ENCODE data around the gene TEAD3. TPM values are rescaled to one million over a fixed set of nuclear protein-coding genes. Genes with fewer than 3 reads are reported as not detected.
"Not testable (repeated sequence)": the region's sequence is repeated elsewhere in the genome, so short reads cannot be mapped to it uniquely, and the experiment has no call there.

The TEAD3 gene
- total RNA-seq, 2 experiments from 2014 or later, result 0.60 to 0.66 TPM

DNA sequence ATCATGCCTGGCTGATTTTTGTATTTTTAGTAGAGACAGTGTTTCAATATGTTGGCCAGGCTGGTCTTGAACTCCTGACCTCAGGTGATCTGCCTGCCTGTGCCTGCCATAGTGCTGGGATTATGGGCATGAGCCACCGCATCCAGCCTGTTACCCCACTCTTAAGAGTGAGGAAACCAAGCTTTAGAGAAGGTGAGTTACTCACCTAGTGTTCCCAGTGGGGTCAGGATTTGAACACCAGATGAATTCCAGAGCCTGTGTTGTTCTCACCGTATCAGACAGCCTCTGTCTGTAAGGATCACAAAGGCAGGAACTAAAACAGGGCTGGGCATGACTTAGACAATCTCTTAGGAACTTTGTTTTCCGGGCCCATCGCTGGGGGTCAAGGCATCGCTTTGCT is 54.2 kb downstream of the TEAD3 start:
- Mint-ChIP-seq H3K27me3 (no peaks in the 10 kb centered on the region), H3K27ac (no peak overlapping the region), H3K9me3 (no peaks in the 10 kb centered on the region), H3K4me3 (no peak overlapping the region), H3K4me1 (no peaks in the 10 kb centered on the region), H3K36me3 (no peaks in the 10 kb centered on the region)
- DNase-seq, result no peak

DNA sequence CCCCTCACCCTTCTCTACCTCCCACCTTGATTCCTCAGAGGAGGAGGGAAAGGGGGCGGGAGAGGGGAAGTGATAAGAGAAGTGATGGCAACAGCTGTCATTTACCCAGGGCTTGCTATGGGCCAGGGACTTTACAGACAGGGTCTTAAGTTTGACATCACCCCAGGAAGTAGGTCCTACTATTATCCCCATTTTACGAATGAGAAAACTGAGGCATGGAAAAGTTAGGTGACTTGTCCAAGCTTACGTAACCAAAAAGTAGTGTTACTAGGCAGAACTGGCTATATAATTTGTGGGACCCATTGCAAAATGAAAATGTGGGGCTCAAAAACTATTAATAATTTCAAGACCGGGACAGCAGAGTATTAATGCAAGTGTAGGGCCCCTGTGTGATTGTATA is 55.2 kb downstream of the TEAD3 start:
- Mint-ChIP-seq H3K36me3 (no peaks in the 10 kb centered on the region), H3K4me1 (no peaks in the 10 kb centered on the region), H3K9me3 (no peaks in the 10 kb centered on the region), H3K27ac (no peak overlapping the region), H3K4me3 (no peak overlapping the region), H3K27me3 (no peaks in the 10 kb centered on the region)
- DNase-seq, result no peak

DNA sequence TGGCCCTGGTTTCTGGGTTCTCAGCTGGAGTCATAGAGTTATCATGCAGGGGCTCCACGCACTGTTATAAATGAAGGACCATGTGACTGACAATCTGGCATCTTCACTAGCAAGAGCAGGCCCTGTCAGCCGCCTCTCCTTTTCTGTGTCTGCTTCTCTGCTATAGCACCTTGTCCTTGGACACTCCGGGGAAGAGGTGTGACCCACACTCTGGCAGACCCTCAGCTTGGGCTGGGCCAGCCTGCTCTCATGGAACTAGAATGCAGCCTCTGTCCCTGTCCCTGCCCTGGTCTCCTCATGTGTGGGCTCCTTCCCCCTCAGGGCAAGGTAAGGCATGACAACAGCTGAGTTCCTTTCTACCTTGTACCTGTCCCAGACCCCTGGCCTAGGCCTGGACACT is 55.7 kb downstream of the TEAD3 start:
- Mint-ChIP-seq H3K4me3 (no peak overlapping the region), H3K27ac (no peak overlapping the region), H3K27me3 (no peaks in the 10 kb centered on the region), H3K36me3 (no peaks in the 10 kb centered on the region), H3K4me1 (no peaks in the 10 kb centered on the region), H3K9me3 (no peaks in the 10 kb centered on the region)
- no peak for DNase-seq

DNA sequence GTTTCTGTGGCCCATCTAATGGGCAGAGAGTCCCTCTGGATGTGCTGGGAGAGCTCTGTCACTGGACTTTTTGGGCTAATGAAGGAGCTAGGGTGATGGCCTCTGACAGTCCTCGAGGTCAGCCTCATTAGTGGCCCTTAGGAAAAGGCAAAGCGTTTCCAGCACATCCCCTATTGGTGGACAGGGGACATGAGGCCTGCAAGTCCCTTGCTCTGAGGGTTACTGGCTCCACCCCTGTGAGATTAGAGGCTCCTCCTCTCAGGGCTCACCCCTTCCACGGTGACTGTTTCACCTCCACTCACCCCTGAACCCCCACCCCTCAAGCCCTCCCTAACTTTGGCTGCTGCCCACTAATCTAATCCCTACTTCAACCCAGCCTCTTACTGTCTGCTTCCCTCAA is 57.6 kb downstream of the TEAD3 start:
- H3K27ac Mint-ChIP-seq, result no peak overlapping the region
- H3K4me1 Mint-ChIP-seq, result no peaks in the 10 kb centered on the region
- no peak overlapping the region for H3K4me3 Mint-ChIP-seq
- no peaks in the 10 kb centered on the region for H3K9me3 Mint-ChIP-seq
- no peaks in the 10 kb centered on the region for H3K27me3 Mint-ChIP-seq
- DNase-seq, result no peak
- no peaks in the 10 kb centered on the region for H3K36me3 Mint-ChIP-seq

DNA sequence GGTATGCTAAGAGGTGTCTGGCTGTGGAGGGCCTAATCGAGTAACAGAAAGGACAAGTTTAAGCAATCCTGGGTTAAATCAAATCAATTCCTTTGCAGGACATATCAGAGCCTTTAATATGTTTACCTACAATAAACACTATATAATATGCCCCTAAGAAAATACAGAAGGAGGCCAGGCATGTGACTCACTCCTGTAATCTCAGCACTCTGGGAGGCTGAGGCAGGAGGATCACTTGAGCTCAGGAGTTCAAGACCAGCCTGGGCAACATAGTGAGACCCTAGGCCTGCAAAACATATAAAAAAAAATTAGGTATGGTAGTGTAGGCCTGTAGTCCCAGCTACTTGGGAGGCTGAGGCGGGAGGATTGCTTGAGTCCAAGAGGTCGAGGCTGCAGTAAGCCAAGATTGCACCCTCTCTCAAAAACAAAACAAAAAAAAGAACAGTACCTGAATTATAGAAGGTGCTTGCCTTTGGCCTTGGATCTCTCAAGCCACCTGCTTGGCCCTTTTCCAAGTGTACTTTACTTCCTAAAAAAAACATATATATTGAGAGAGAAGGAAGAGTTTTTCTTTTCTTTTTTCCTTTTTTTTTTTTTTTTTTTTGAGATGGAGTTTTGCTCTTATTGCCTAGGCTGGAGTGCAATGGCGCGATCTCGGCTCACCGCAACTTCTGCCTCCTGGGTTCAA is 58.4 kb downstream of the TEAD3 start:
- not testable (repeated sequence) for H3K27me3 Mint-ChIP-seq, H3K27ac Mint-ChIP-seq, H3K4me1 Mint-ChIP-seq, DNase-seq, H3K4me3 Mint-ChIP-seq, H3K36me3 Mint-ChIP-seq, H3K9me3 Mint-ChIP-seq

DNA sequence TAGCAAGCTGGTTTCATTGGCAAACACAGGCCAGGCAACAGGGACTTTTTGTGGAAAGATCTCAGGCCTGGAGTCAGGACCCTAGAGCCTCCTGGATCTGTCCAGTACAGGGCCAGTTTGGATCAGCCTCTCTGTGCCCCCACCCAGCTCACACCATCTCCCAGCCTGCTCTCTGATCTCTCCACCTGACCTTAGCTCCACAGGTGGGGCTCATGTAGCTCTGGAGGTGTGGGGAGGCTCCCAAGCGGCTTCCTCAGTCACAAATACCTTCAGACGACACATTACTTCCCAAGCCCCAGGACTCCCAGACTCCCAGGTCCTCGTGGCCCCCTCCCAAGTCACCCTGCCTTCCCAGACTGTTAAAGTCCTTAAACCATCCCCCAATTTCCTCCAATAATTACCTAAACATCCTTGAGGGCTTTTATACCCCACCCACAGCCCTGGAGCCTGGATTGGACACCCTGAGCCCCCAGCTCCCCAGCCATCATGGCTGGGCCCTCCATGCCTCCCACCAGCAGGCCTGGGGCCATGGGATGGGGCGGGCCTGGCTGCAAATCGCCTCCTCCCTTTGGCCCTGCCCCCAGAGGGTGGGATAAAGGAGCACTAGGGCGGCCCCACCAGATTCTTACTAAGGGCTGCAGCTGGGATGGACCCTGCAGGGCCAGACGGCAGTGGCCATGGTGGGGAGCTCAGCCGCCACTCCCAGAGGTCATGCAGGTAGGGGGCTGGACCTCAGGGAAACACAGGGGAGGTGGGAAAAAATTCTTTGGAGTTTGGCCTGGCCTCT is 60.6 kb downstream of the TEAD3 start:
- no peaks in the 10 kb centered on the region for H3K9me3 Mint-ChIP-seq
- no peak overlapping the region for H3K27ac Mint-ChIP-seq
- no peaks in the 10 kb centered on the region for H3K4me1 Mint-ChIP-seq
- DNase-seq, result no peak
- no peak overlapping the region for H3K4me3 Mint-ChIP-seq
- H3K36me3 Mint-ChIP-seq, result no peaks in the 10 kb centered on the region
- no peaks in the 10 kb centered on the region for H3K27me3 Mint-ChIP-seq

DNA sequence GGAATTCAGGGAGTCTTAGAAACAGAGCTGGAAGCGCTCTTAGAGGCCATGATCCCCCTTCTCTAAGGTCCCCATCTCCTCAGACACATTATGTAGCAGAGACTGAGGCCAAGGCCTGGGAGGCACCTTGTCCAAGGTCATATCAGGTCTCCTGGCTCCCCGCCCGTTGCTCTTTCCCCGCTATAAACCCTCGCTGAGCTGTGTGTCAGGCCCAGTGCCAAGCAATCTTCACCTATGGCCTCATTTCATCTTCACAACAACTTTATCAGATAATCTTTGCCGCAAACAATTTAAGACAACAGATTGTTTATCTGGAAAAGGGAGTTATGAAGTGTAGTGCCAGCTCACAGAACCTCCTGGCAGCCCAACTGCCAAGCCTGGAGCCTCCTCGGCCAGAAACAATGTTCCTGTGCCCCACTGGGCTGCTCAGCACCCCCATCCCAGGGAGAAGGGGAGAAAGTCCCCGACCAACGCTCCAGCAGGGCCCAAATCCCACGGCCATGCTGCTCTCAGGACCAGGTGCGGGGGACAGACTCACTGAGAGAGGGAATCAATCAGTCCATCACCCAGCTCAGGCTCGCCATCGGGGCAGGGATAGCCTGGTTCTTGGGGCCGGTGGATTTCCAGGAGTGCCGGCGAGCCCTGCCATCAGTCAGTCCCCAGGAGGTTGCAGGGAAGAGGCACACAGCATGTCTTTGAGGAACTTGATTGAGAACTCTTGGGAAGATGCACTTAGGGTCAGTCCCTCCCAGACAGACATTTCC is 61.6 kb downstream of the TEAD3 start:
- DNase-seq, result no peak
- H3K27ac Mint-ChIP-seq, result no peak overlapping the region
- H3K4me1 Mint-ChIP-seq, result no peaks in the 10 kb centered on the region
- H3K9me3 Mint-ChIP-seq, result no peaks in the 10 kb centered on the region
- no peak overlapping the region for H3K4me3 Mint-ChIP-seq
- no peaks in the 10 kb centered on the region for H3K27me3 Mint-ChIP-seq
- H3K36me3 Mint-ChIP-seq, result no peaks in the 10 kb centered on the region

DNA sequence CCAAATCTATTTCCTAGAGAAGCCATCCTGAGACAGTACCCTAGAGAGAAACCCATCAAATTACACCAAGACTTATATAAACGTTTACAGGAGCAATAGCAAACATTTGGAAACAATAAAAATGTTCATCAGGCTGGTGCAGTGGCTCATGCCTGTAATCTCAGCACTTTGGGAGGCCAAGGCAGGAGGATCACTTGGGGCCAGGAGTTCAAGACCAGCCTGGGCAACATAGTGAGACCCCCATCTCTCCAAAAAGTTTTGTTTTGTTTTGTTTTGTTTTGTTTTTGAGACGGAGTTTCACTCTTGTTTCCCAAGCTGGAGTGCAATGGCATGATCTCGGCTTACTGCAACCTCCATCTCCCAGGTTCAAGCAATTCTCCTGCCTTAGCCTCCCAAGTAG is 64.2 kb downstream of the TEAD3 start:
- H3K27ac Mint-ChIP-seq, H3K27me3 Mint-ChIP-seq, H3K4me3 Mint-ChIP-seq, H3K4me1 Mint-ChIP-seq, DNase-seq: not testable (repeated sequence)
- peaks cover 15% of the 10 kb centered on the region for H3K9me3 Mint-ChIP-seq
- peaks cover 17% of the 10 kb centered on the region for H3K36me3 Mint-ChIP-seq

DNA sequence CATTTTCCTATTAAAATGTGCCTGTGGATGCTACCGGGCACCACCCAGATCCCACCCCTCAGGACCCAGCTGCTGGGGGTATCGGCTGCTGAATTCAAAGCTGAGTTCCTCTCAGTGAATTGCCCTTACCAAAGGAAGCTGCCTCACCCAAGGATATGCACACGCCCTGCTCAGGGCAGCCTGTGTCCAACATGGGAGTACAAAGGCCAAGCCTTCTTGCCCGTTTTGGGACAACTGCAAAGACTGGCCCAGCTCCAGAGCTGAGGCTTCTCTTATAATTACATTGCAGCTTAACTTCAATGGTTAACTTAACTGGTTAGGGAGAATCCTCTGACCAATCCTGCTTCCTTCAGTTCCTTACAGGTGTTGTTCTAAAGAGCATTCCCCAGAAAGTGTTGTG is 64.6 kb downstream of the TEAD3 start:
- DNase-seq, result no peak
- Mint-ChIP-seq H3K36me3 (peaks cover 17% of the 10 kb centered on the region), H3K27ac (no peak overlapping the region), H3K4me1 (no peaks in the 10 kb centered on the region), H3K4me3 (no peak overlapping the region), H3K27me3 (no peaks in the 10 kb centered on the region), H3K9me3 (peaks cover 15% of the 10 kb centered on the region)

DNA sequence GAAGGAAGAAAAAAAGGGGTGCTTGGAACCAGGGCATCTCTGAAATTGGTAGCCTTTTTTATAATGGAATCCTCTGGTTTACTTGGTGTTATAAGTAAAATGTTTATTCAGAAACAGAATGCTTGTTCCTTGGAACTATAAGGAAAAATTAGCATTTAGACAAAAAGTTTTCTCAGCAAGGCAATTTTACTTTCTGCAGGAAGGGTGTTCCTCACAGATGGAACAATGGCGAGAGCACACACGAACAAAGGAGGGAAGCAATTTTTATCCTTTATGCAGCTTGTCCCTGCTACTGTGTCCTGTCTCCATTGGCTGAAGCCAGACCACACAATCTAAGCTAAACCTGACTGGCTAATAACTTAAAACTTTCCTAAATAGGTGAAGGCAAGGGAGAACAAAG is 67.4 kb downstream of the TEAD3 start:
- DNase-seq, result no peak
- no peaks in the 10 kb centered on the region for H3K4me1 Mint-ChIP-seq
- peaks cover 29% of the 10 kb centered on the region for H3K36me3 Mint-ChIP-seq
- no peak overlapping the region for H3K27ac Mint-ChIP-seq
- peaks cover 15% of the 10 kb centered on the region for H3K9me3 Mint-ChIP-seq
- H3K27me3 Mint-ChIP-seq, result no peaks in the 10 kb centered on the region
- H3K4me3 Mint-ChIP-seq, result no peak overlapping the region

DNA sequence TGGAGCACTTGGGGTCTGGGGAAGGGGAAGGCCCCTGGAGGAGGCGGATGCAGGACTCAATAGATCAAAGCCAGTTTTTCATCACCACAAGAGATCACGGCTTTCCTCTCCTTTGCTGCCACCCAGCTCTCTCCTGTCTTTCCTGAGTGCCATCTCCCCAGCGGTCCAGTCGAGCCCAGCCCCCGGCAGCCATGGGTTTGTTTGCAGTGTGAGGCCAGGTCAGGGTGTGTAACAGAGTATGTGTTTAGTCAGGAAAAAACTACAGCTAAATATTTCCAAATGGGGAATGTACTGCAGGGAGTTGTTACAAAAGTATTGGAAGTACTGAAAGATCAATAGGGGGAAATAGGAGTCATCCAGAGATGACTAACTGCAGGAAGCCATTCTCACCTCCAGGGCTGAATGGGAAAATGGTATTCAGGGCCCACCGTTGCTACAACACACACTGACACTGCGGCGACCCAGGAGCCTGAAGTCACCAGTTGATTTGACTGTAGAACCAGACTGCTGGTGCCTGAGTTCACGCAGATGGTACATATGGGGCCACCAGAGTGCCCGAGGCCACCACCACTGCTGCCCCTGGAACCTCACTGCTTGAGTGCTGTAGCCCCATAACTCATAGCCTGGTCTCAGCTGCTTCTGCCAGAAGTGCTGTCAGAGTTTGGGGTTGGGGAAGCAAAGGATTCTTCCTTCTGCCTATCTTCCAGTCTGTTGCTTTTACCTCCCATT is 68.3 kb downstream of the TEAD3 start:
- DNase-seq, result no peak
- peaks cover 15% of the 10 kb centered on the region for H3K9me3 Mint-ChIP-seq
- peaks cover 29% of the 10 kb centered on the region for H3K36me3 Mint-ChIP-seq
- no peak overlapping the region for H3K27ac Mint-ChIP-seq
- no peaks in the 10 kb centered on the region for H3K27me3 Mint-ChIP-seq
- no peak overlapping the region for H3K4me3 Mint-ChIP-seq
- H3K4me1 Mint-ChIP-seq, result no peaks in the 10 kb centered on the region

DNA sequence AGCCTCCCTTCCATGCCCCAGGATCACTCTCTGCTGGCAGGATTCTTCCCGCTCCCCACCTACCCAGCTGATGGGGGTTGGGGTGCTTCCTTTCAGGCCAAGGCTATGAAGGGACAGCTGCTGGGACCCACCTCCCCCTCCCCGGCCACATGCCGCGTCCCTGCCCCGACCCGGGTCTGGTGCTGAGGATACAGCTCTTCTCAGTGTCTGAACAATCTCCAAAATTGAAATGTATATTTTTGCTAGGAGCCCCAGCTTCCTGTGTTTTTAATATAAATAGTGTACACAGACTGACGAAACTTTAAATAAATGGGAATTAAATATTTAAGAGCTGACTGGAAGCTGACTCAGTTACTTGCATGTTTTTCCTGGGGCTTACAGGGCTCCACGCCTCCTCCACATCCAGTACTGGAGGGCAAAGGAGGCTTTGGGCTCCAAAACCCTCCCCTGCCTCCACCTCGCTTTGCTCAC is 69.0 kb downstream of the TEAD3 start:
- H3K36me3 Mint-ChIP-seq, result peaks cover 29% of the 10 kb centered on the region
- H3K27me3 Mint-ChIP-seq, result no peaks in the 10 kb centered on the region
- H3K9me3 Mint-ChIP-seq, result peaks cover 15% of the 10 kb centered on the region
- H3K4me3 Mint-ChIP-seq, result no peak overlapping the region
- no peak overlapping the region for H3K27ac Mint-ChIP-seq
- DNase-seq, result no peak
- no peaks in the 10 kb centered on the region for H3K4me1 Mint-ChIP-seq

DNA sequence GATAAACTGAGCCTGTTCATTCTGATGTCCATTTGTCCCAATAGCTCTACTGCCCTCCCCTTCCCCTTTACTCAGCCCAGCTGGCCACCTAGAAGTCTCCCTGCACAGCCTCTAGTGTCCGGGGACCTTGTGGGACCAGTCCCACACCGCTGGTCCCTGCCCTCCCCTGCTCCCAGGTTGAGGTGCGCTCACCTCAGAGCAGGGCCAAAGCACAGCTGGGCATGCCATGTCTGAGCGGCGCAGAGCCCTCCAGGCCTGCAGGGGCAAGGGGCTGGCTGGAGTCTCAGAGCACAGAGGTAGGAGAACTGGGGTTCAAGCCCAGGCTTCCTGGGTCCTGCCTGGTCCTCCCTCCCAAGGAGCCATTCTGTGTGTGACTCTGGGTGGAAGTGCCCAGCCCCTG is 69.4 kb downstream of the TEAD3 start:
- no peaks in the 10 kb centered on the region for H3K27me3 Mint-ChIP-seq
- no peak overlapping the region for H3K27ac Mint-ChIP-seq
- H3K4me1 Mint-ChIP-seq, result no peaks in the 10 kb centered on the region
- peaks cover 15% of the 10 kb centered on the region for H3K9me3 Mint-ChIP-seq
- no peak overlapping the region for H3K4me3 Mint-ChIP-seq
- no peak for DNase-seq
- H3K36me3 Mint-ChIP-seq, result peaks cover 29% of the 10 kb centered on the region

DNA sequence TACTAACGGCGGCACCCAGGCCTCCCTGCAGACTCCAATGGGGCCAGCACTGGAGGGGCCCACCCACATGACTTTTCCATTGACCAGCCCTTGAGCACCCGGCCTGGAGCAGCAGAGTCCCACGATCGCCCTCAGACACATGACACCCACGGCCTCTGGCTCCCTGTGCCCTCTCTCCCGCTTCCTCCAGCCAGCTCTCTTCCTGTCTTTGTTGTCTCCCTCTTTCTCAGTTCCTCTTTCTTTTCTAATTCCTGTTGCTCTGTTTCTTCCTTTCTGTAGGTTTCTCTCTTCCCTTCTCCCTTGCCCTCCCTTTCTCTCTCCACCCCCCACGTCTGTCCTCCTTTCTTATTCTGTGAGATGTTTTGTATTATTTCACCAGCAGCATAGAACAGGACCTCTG is 70.8 kb downstream of the TEAD3 start:
- Mint-ChIP-seq H3K9me3 (peaks cover 15% of the 10 kb centered on the region), H3K4me1 (no peaks in the 10 kb centered on the region), H3K36me3 (peaks cover 29% of the 10 kb centered on the region), H3K27me3 (no peaks in the 10 kb centered on the region), H3K27ac (peak overlapping the region; percentile 4), H3K4me3 (no peak overlapping the region)
- DNase-seq, result no peak

DNA sequence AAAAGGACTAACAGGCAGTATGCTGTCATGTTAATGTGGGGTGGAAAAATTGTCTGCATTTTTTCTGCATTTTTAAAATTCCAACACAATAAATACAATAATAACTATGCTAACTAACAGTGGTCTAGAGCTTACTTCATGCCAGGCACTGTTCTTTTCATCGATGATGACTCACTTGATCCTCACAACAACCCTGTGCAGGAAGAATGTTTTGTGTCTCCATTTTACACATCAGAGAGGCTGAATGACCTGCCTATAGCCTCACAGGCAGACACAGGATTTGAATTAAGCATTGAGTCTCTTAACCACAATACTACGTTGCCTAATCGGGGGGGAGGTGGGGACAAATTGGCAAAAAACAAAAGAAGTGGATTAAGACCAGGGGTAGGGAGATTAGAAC is 71.6 kb downstream of the TEAD3 start:
- H3K27me3 Mint-ChIP-seq, result no peaks in the 10 kb centered on the region
- DNase-seq, result no peak
- peaks cover 30% of the 10 kb centered on the region for H3K36me3 Mint-ChIP-seq
- no peaks in the 10 kb centered on the region for H3K4me1 Mint-ChIP-seq
- no peak overlapping the region for H3K4me3 Mint-ChIP-seq
- peaks cover 15% of the 10 kb centered on the region for H3K9me3 Mint-ChIP-seq
- no peak overlapping the region for H3K27ac Mint-ChIP-seq
